Activated CD4-positive, alpha-beta T cell treated with anti-CD3 and anti-CD28 coated beads for 48 hours (primary cell): ENCODE measurements around the gene SOWAHC.

Experiments
- DNase-seq: peaks from one replicate; pipeline ENCODE4 v3.0.0-alpha.2; 2020

Gene SOWAHC

GRCh38 chr2:109648041-109648527, 33.9 kb downstream of the SOWAHC start:
- DNase-seq: no peak

GRCh38 chr2:109649736-109650695, 35.9 kb downstream of the SOWAHC start:
- no peak for DNase-seq

GRCh38 chr2:109654326-109655050, 40.3 kb downstream of the SOWAHC start:
- DNase-seq: no peak

GRCh38 chr2:109655287-109655686, 41.1 kb downstream of the SOWAHC start:
- DNase-seq: no peak

DNA sequence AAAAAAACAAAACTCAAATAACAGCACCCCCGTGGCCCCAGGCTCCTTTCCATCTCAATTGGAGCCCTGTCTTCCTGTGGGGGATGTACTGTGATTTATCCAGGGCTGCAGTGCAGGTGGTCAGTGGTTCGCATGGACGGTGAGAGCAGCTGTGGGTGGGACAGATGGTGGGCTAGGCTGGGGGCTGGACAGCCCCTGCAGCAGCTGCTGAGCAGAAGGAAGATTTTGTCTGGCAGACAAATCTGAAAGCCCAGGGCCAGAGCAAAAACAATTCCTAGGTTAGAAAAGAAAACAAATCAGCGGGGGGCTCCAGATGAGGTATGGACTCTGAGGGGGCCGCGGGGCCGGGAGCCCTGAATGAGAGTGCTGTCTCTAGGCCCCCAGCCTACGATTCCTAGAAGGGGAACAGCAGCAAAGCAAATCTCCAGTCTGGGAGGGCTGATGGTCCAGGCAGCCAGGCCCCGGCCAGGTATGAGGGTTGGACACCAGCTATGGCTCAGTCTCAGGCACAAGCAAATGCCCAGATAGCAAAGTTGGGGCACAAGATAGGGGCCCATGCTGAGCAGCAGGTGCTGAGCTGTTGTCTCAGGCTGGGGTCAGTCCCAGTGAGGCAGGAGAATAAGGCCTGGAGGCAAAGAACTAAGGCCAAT, 45.4 kb downstream of the SOWAHC start:
- no peak for DNase-seq

GRCh38 chr2:109660046-109660860, 46.1 kb downstream of the SOWAHC start:
- DNase-seq: no peak

GRCh38 chr2:109662889-109663288, 48.7 kb downstream of the SOWAHC start:
- no peak for DNase-seq

DNA sequence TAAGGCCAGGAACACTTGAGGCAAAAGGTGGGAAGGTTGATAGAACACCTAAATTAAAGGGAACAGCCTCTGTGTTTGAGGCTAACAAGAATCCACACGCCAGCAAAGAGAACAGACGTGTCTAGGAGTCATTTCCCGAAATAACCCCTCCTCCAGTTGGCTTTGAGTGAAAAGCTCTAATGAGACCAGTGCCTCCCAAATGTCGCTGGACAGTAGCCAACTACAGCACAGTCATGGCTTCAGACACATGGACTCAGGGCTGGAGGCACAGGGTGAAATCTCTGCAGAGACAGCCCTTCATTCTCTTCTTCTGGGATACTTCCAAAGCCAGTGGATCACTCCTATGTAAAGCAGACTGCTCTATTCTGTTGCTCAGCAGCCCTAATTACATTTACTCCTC, 49.6 kb downstream of the SOWAHC start:
- no peak for DNase-seq

- no peak for DNase-seq
These were observed 52.3 kb downstream of the SOWAHC start for GRCh38 chr2:109666466-109666865.
